Erythroblast (primary cell): ENCODE data around the gene ZNF793.

Experiments
- GATA1 ChIP-seq: IDR thresholded peaks from 2 replicates; pipeline ENCODE4 v1.6.1; 2011; ENCODE audit warnings: low read depth, mild to moderate bottlenecking, control low read depth, low read length, moderate library complexity
- POLR2A ChIP-seq: IDR thresholded peaks from 2 replicates; pipeline ENCODE4 v1.6.1; 2011; ENCODE audit warnings: mild to moderate bottlenecking, low read length

DNA sequence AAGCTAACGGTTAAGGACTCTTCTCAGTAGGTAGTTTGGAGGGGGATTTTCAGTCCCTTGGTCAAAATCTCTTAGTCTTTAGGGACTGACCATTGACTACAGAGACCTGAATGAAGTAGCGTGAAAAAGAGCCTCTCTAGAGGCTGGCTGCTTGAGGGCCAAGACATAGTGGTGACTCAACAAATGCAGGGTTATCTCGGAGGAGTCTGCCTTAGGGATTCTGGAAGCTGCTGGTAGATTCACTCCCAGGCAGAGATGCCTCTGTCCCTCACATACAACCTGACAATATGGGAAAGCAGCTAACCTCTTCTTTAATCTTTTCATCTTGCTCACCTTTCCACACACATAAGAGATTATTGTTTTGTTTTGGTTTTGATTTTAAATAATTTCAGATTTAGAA lies 5.1 kb downstream of the ZNF793 start:
- TF ChIP-seq GATA1 (no peak), POLR2A (no peak)
